GM12878 (cell line): ENCODE results near the gene UBAP1L. TPM values are rescaled to one million over a fixed set of nuclear protein-coding genes. Genes with fewer than 3 reads are reported as not detected.

Source experiments
- ATAC-seq: fragments of 200-7000 bp; cut with Tn5 transposase; 3 replicates; pipeline ENCODE4 v1.9.1; 2020; ENCODE audit warnings: mild to moderate bottlenecking, moderate library complexity
- BruUV-seq: library from RNA; stranded (reverse); fragments of 400-500 nt; replicated peaks from 2 replicates; lab custom pipeline; 2021; lab: Mats Ljungman, UMichigan
- CTCF ChIA-PET: fragments of 300-600 bp; sonication (Branson Sonifier 250); formaldehyde crosslinking; extraction: SDS; loops from one replicate; lab custom pipeline; 2021; ENCODE audit warnings: inconsistent platforms; lab: Yijun Ruan, JAX
- POLR2A ChIA-PET: fragments of 350-600 bp; formaldehyde crosslinking; extraction: SDS; loops from one replicate; lab custom pipeline; 2021; ENCODE audit warnings: inconsistent platforms; lab: Charles Lee
- RAD21 ChIA-PET: fragments of 300-600 bp; sonication (Branson Sonifier 250); formaldehyde crosslinking; loops from one replicate; lab custom pipeline; 2023; ENCODE audit warnings: antibody characterized with exemption; ENCODE audit not compliant: unreplicated experiment; lab: Charles Lee
- SMC1A ChIA-PET: fragments of 300-600 bp; sonication (Branson Sonifier 250); formaldehyde crosslinking; loops from one replicate; lab custom pipeline; 2023; ENCODE audit not compliant: unreplicated experiment, uncharacterized antibody; lab: Charles Lee
- DNase-seq: peaks from one replicate; pipeline ENCODE4 v3.0.0-alpha.2; 2011; ENCODE audit warnings: low read depth, low spot score
- FAIRE-seq: peaks from 3 replicates; lab custom pipeline; 2011; peaks lifted over from hg19 to GRCh38; lab: Jason Lieb, UNC
- H2AFZ ChIP-seq: 2 replicates; pipeline ENCODE4 v1.6.0; 2011; ENCODE audit warnings: low read depth, low read length, control low read depth; ENCODE audit not compliant: control insufficient read depth
- H3K27ac ChIP-seq: 2 replicates; pipeline ENCODE4 v1.5.1; 2011; ENCODE audit warnings: control low read depth; ENCODE audit not compliant: control insufficient read depth, insufficient read depth
- H3K27me3 ChIP-seq, 2 experiments: replicated peaks in 1 of 2; 2 replicates each; pipeline versions ENCODE4 v1.6.0 to v1.6.1; 2011; ENCODE audit warnings: low read length in 1 of 2; ENCODE audit not compliant: control insufficient read depth in 2 of 2, insufficient read depth in 2 of 2
- H3K36me3 ChIP-seq, 2 experiments: 2 replicates each; pipeline ENCODE4 v1.5.1; 2011; ENCODE audit warnings: low read length in 1 of 2; ENCODE audit not compliant: control insufficient read depth in 2 of 2, insufficient read depth in 2 of 2
- H3K4me1 ChIP-seq: 2 replicates; pipeline ENCODE4 v1.6.1; 2011; ENCODE audit warnings: mild to moderate bottlenecking, low read length, moderate library complexity, mixed read lengths; ENCODE audit not compliant: control insufficient read depth, insufficient read depth
- H3K4me2 ChIP-seq: 2 replicates; pipeline ENCODE4 v1.6.0; 2011; ENCODE audit warnings: control low read depth; ENCODE audit not compliant: control insufficient read depth, insufficient read depth
- H3K4me3 ChIP-seq: fragments of 200-600 bp; sonication (generic); 2 replicates; pipeline ENCODE4 v1.5.1; 2016
- H3K79me2 ChIP-seq: 2 replicates; pipeline ENCODE4 v1.6.0; 2011; ENCODE audit warnings: low read length; ENCODE audit not compliant: control insufficient read depth, insufficient read depth
- H3K9ac ChIP-seq: 2 replicates; pipeline ENCODE4 v1.8.0; 2011; ENCODE audit warnings: low read length, control low read depth, mixed read lengths; ENCODE audit not compliant: control insufficient read depth, insufficient read depth
- H3K9me3 ChIP-seq: replicated peaks from 3 replicates; pipeline ENCODE4 v1.5.1; 2011; ENCODE audit warnings: mild to moderate bottlenecking, low read length; ENCODE audit not compliant: control insufficient read depth, insufficient read depth
- H4K20me1 ChIP-seq: 2 replicates; pipeline ENCODE4 v1.6.0; 2011; ENCODE audit not compliant: control insufficient read depth, insufficient read depth
- EED ChIP-seq: sonication (generic); IDR thresholded peaks from 2 replicates; pipeline ENCODE4 v1.6.1; 2016; ENCODE audit warnings: antibody characterized with exemption, low read depth
- EZH2 ChIP-seq: IDR thresholded peaks from 2 replicates; pipeline ENCODE4 v1.6.1; 2012; ENCODE audit warnings: low read depth, mild to moderate bottlenecking, control low read depth, inconsistent platforms, low read length, borderline replicate concordance; ENCODE audit not compliant: control insufficient read depth
- KAT2A ChIP-seq: conservative IDR thresholded peaks from 2 replicates; pipeline ENCODE4 v1.6.1; 2011; ENCODE audit warnings: low read depth, low read length; ENCODE audit not compliant: control insufficient read depth
- NKRF ChIP-seq: fragments of 450-650 bp; conservative IDR thresholded peaks from 2 replicates; pipeline ENCODE4 v1.6.1; 2017; ENCODE audit warnings: mild to moderate bottlenecking, moderate library complexity
- REST ChIP-seq: IDR thresholded peaks from 2 replicates; pipeline ENCODE4 v1.6.1; 2012; ENCODE audit warnings: mild to moderate bottlenecking, low read depth, low read length
- RUNX3 ChIP-seq: IDR thresholded peaks from 2 replicates; pipeline ENCODE4 v1.6.1; 2012; ENCODE audit warnings: low read length, inconsistent platforms
- ZNF24 ChIP-seq: fragments of 450-650 bp; IDR thresholded peaks from 2 replicates; pipeline ENCODE4 v1.6.1; 2017; ENCODE audit warnings: antibody characterized with exemption, mild to moderate bottlenecking
- ZNF622 ChIP-seq: fragments of 450-650 bp; IDR thresholded peaks from 2 replicates; pipeline ENCODE4 v1.6.1; 2017; ENCODE audit warnings: mild to moderate bottlenecking, inconsistent platforms
- WGBS: methylation state at CpG from one replicate; pipeline ENCODE4 v1.1.6; 2016; ENCODE audit warnings: low lambda C conversion rate; ENCODE audit not compliant: insufficient replicate concordance, insufficient coverage; ENCODE audit errors: missing lambda C conversion rate; 5-methylcytosine and 5-hydroxymethylcytosine counted together
- in situ Hi-C: fragments of 300-500 bp; cut with MboI; formaldehyde crosslinking; loops from 9 replicates; pipeline ENCODE4 v1.14.3; 2018; ENCODE audit warnings: mixed read lengths
- intact Hi-C: fragments of 100-400 bp; cut with micrococcal nuclease; formaldehyde crosslinking; loops from one replicate; pipeline ENCODE4 v1.14.2; 2022; ENCODE audit not compliant: unreplicated experiment
- polyA plus RNA-seq, 11 experiments: library from polyadenylated mRNA; depleted of rRNA in 4 of 11; unstranded in 6 of 11; stranded (reverse) in 5 of 11; fragments of >200 nt; fragmentation: Nextera tagmentation in 4 of 11; fragmentation: Illumina TruSeq in 1 of 11; extraction: Ambion mirVana in 4 of 11; extraction: Trizol in 1 of 11; gene quantifications; 1 replicate in 1 of 11; 2 replicates in 10 of 11; pipeline versions ENCODE4 v1.2.1 to v1.2.3, GENCODE V29; 2011 to 2016; ENCODE audit warnings: inconsistent platforms in 2 of 11, missing spikeins in 2 of 11, low read depth in 1 of 11
- total RNA-seq, 4 experiments: library from RNA; depleted of rRNA in 3 of 4; stranded (reverse); fragments of >200 nt in 3 of 4; fragmentation: Illumina TruSeq in 1 of 4; extraction: Trizol in 1 of 4; gene quantifications; 2 replicates each; pipeline versions ENCODE4 v1.2.1 to v1.2.3, GENCODE V29; 2013 to 2021

The UBAP1L gene
- total and polyA plus RNA-seq, 10 of the 15 experiments (the other 5 are each of a cell fraction or from before 2014, with no cell fraction given): 0.03 to 2.6 (median 1.0) TPM

GRCh38 chr15:65059369-65059750, 55.6 kb downstream of the UBAP1L start (continued):
- no peak for TF ChIP-seq REST
- no peak for TF ChIP-seq NKRF
- no peak for TF ChIP-seq EED

GRCh38 chr15:65058394-65059368, 56.3 kb downstream of the UBAP1L start:
- H3K4me2 ChIP-seq: no peak overlapping the region
- no peaks in the 10 kb centered on the region for H4K20me1 ChIP-seq
- DNase-seq (no peak), ATAC-seq (no peak), FAIRE-seq (no peak)
- BruUV-seq: no TSS peak
- no peak overlapping the region for H3K9ac ChIP-seq
- H3K79me2 ChIP-seq: no peaks in the 10 kb centered on the region
- ChIA-PET CTCF (interaction anchor here (0.9 kb wide), 1 partner anchor 25 kb away, joined by 3 read pairs; no protein-coding TSS in a partner anchor), RAD21 (no interaction called here), SMC1A (no interaction called here), POLR2A (no interaction called here)
- H3K36me3 ChIP-seq: no peaks in the 10 kb centered on the region
- no peak overlapping the region for H3K4me3 ChIP-seq
- intact Hi-C loops: no loop called here
- WGBS: 57% methylated on average over 16 of the region's 16 CpGs
- H3K27ac ChIP-seq: no peak overlapping the region
- H2AFZ ChIP-seq: no peak overlapping the region
- H3K4me1 ChIP-seq: no peaks in the 10 kb centered on the region
- in situ Hi-C loops: no loop called here
- no peak for TF ChIP-seq ZNF24
- no peak for TF ChIP-seq RUNX3
- TF ChIP-seq ZNF622: no peak
- TF ChIP-seq KAT2A: no peak
- TF ChIP-seq EZH2: no peak
- no peaks in the 10 kb centered on the region for H3K9me3 ChIP-seq
- H3K27me3 ChIP-seq: no peaks in the 10 kb centered on the region
